Vagina (tissue), 2 donors: ENCODE data around the gene KRTAP5-3.

ENCODE experiments used
- POLR2A ChIP-seq, 2 donors: fragments of 450-650 bp; IDR thresholded peaks; one replicate each; pipeline ENCODE4 v1.6.1; 2017; ENCODE audit warnings: antibody characterized with exemption in 2 of 2, mild to moderate bottlenecking in 2 of 2, moderate library complexity in 2 of 2
- POLR2AphosphoS5 ChIP-seq, 2 donors: sonication (generic); formaldehyde crosslinking; IDR thresholded peaks; one replicate each; pipeline ENCODE4 v1.9.0; 2017; ENCODE audit warnings: antibody characterized with exemption in 2 of 2, mild to moderate bottlenecking in 2 of 2, low read depth in 1 of 2; ENCODE audit not compliant: insufficient read depth in 1 of 2
- TF ChIP-seq, protein P1 (sequence below), 3 experiments: fragments of 450-650 bp in 2 of 3; fragments of 200-600 bp in 1 of 3; sonication (generic) in 1 of 3; IDR thresholded peaks; one replicate each; pipeline ENCODE4 v1.5.1; 2017 to 2019; ENCODE audit warnings: antibody characterized with exemption in 3 of 3, mild to moderate bottlenecking in 2 of 3, moderate library complexity in 2 of 3

DNA sequence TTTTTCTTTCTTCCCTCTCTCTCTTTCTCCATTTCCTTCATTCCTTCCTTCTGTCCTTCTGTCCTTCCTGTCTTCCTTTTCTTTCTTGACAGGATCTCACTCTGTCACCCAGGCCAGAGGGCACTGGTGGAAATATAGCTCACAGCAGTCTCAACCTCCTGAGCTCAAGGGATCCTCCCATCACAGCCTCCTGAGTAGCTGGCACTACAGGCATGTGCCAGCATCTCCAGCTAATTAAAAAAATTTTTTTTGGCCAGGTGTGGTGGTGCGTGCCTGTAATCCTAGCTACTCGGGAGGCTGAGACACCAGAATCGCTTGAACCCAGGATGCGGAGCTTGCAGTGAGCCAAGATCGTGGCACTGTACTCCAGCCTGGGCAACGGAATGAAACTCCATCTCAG lies 31.4 kb downstream of the KRTAP5-3 start:
- TF ChIP-seq POLR2A (IDR thresholded peaks at IDR 0.05) = no peak
- TF ChIP-seq, protein P1, sequence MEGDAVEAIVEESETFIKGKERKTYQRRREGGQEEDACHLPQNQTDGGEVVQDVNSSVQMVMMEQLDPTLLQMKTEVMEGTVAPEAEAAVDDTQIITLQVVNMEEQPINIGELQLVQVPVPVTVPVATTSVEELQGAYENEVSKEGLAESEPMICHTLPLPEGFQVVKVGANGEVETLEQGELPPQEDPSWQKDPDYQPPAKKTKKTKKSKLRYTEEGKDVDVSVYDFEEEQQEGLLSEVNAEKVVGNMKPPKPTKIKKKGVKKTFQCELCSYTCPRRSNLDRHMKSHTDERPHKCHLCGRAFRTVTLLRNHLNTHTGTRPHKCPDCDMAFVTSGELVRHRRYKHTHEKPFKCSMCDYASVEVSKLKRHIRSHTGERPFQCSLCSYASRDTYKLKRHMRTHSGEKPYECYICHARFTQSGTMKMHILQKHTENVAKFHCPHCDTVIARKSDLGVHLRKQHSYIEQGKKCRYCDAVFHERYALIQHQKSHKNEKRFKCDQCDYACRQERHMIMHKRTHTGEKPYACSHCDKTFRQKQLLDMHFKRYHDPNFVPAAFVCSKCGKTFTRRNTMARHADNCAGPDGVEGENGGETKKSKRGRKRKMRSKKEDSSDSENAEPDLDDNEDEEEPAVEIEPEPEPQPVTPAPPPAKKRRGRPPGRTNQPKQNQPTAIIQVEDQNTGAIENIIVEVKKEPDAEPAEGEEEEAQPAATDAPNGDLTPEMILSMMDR (IDR thresholded peaks at IDR 0.05) = no peak
- TF ChIP-seq POLR2AphosphoS5 (IDR thresholded peaks at IDR 0.05; ENCODE audit: insufficient read depth in 1 of 2, low read depth in 1 of 2) = no peak
